OCI-LY3 (cell line): ENCODE results near the gene DDO.

ENCODE experiments used
- EZH2phosphoT487 ChIP-seq: fragments of 200-600 bp; shearing (Covaris generic); IDR thresholded peaks from 2 replicates; pipeline ENCODE4 v1.6.1; 2018; ENCODE audit warnings: antibody characterized with exemption, mixed run types, low read depth
- TF ChIP-seq, protein P1 (sequence below): fragments of 200-600, 300-600 bp; sonication (generic); IDR thresholded peaks from 2 replicates; pipeline ENCODE4 v1.5.1; 2014; ENCODE audit warnings: antibody characterized with exemption, low read length, low read depth

DNA sequence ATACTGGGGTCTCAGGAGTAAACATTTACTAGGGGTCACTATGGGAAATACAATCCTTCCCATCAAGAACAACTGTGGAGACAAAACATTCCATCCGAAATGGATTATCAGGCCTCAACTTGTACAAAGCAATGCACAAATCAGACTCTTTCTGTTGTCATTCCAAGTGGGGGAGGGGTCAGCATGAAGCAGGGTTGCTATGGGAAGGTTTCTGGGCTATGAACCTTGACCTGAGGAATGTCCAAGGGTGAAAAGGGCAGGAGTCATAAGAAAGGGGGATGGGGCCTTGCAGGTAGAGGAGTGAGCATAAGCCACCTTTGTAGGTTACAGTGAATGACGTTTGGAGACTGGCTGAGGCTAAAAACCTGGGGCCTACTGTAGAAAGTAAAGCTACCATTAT is 60.4 kb downstream of the DDO start:
- TF ChIP-seq EZH2phosphoT487 = no peak
- TF ChIP-seq, protein P1, sequence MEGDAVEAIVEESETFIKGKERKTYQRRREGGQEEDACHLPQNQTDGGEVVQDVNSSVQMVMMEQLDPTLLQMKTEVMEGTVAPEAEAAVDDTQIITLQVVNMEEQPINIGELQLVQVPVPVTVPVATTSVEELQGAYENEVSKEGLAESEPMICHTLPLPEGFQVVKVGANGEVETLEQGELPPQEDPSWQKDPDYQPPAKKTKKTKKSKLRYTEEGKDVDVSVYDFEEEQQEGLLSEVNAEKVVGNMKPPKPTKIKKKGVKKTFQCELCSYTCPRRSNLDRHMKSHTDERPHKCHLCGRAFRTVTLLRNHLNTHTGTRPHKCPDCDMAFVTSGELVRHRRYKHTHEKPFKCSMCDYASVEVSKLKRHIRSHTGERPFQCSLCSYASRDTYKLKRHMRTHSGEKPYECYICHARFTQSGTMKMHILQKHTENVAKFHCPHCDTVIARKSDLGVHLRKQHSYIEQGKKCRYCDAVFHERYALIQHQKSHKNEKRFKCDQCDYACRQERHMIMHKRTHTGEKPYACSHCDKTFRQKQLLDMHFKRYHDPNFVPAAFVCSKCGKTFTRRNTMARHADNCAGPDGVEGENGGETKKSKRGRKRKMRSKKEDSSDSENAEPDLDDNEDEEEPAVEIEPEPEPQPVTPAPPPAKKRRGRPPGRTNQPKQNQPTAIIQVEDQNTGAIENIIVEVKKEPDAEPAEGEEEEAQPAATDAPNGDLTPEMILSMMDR = no peak
